BE2C (cell line): ENCODE results near the gene ARHGAP24.

Experiments
- DNase-seq: peaks from one replicate; pipeline ENCODE4 v3.0.0-alpha.2; 2020
- H3K27me3 ChIP-seq: fragments of 250-450 bp; sonication (Bioruptor Pico); 2 replicates; pipeline ENCODE4 v1.5.1; 2020; ENCODE audit warnings: mild to moderate bottlenecking
- H3K36me3 ChIP-seq: fragments of 250-450 bp; sonication (Bioruptor Pico); 2 replicates; pipeline ENCODE4 v1.5.1; 2020; ENCODE audit warnings: mild to moderate bottlenecking
- H3K4me1 ChIP-seq: fragments of 250-450 bp; sonication (Bioruptor Pico); 2 replicates; pipeline ENCODE4 v1.5.1; 2020
- H3K4me3 ChIP-seq: 2 replicates; pipeline ENCODE4 v1.5.1; 2011; ENCODE audit warnings: low read depth, low read length
- H3K9me3 ChIP-seq: fragments of 250-450 bp; sonication (Bioruptor Pico); 2 replicates; pipeline ENCODE4 v1.5.1; 2020
- TF ChIP-seq, protein P1 (sequence below): IDR thresholded peaks from 2 replicates; pipeline ENCODE4 v1.5.1; 2012; ENCODE audit warnings: mild to moderate bottlenecking, low read depth, low read length

The ARHGAP24 gene

GRCh38 chr4:85565761-85566480 is 91.0 kb downstream of the ARHGAP24 start:
- Histone ChIP-seq H3K4me1 (no peaks in the 10 kb centered on the region), H3K27me3 (no peaks in the 10 kb centered on the region), H3K4me3 (no peak overlapping the region), H3K9me3 (no peaks in the 10 kb centered on the region), H3K36me3 (no peaks in the 10 kb centered on the region)
- TF ChIP-seq, protein P1, sequence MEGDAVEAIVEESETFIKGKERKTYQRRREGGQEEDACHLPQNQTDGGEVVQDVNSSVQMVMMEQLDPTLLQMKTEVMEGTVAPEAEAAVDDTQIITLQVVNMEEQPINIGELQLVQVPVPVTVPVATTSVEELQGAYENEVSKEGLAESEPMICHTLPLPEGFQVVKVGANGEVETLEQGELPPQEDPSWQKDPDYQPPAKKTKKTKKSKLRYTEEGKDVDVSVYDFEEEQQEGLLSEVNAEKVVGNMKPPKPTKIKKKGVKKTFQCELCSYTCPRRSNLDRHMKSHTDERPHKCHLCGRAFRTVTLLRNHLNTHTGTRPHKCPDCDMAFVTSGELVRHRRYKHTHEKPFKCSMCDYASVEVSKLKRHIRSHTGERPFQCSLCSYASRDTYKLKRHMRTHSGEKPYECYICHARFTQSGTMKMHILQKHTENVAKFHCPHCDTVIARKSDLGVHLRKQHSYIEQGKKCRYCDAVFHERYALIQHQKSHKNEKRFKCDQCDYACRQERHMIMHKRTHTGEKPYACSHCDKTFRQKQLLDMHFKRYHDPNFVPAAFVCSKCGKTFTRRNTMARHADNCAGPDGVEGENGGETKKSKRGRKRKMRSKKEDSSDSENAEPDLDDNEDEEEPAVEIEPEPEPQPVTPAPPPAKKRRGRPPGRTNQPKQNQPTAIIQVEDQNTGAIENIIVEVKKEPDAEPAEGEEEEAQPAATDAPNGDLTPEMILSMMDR, result no peak
- no peak for DNase-seq

- Histone ChIP-seq H3K36me3 (no peaks in the 10 kb centered on the region), H3K4me1 (no peaks in the 10 kb centered on the region), H3K4me3 (no peak overlapping the region)
These were observed 94.9 kb downstream of the ARHGAP24 start for GRCh38 chr4:85569730-85570299.

DNA sequence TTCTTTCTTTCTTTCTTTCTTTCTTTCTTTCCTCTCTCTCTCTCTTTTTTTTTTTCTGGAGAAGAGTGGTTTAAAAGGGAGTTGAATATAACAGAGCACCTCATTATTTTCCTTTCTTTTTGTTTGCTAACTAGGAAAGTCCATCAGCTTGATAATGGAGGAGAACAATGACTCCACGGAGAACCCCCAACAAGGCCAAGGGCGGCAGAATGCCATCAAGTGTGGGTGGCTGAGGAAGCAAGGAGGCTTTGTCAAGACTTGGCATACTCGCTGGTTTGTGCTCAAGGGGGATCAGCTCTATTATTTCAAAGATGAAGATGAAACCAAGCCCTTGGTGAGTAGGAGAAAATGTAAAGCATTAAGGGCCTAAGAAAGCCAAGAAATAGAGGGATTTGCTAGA is 95.4 kb downstream of the ARHGAP24 start:
- TF ChIP-seq, protein P1, result no peak
- Histone ChIP-seq H3K9me3 (no peaks in the 10 kb centered on the region), H3K4me1 (no peaks in the 10 kb centered on the region), H3K4me3 (no peak overlapping the region), H3K27me3 (no peaks in the 10 kb centered on the region), H3K36me3 (no peaks in the 10 kb centered on the region)
- DNase-seq, result no peak

More at GRCh38 chr4:85569730-85570299, 94.9 kb downstream of the ARHGAP24 start:
- DNase-seq, result no peak
- Histone ChIP-seq H3K9me3 (no peaks in the 10 kb centered on the region), H3K27me3 (no peaks in the 10 kb centered on the region)
- TF ChIP-seq, protein P1, result no peak

GRCh38 chr4:85571008-85571407 is 96.1 kb downstream of the ARHGAP24 start:
- no peak for DNase-seq
- Histone ChIP-seq H3K36me3 (no peaks in the 10 kb centered on the region), H3K9me3 (no peaks in the 10 kb centered on the region), H3K4me3 (no peak overlapping the region), H3K27me3 (no peaks in the 10 kb centered on the region), H3K4me1 (no peaks in the 10 kb centered on the region)
- TF ChIP-seq, protein P1, result no peak

- TF ChIP-seq, protein P1, result no peak
- DNase-seq, result no peak
- Histone ChIP-seq H3K9me3 (no peaks in the 10 kb centered on the region), H3K27me3 (no peaks in the 10 kb centered on the region), H3K36me3 (no peaks in the 10 kb centered on the region), H3K4me1 (no peaks in the 10 kb centered on the region), H3K4me3 (no peak overlapping the region)
These were observed 98.3 kb downstream of the ARHGAP24 start for GRCh38 chr4:85573270-85573669.

- Histone ChIP-seq H3K9me3 (no peaks in the 10 kb centered on the region), H3K36me3 (no peaks in the 10 kb centered on the region), H3K27me3 (no peaks in the 10 kb centered on the region), H3K4me3 (no peak overlapping the region), H3K4me1 (no peaks in the 10 kb centered on the region)
- TF ChIP-seq, protein P1, result no peak
- DNase-seq, result no peak
These were observed 102.4 kb downstream of the ARHGAP24 start for GRCh38 chr4:85577307-85577706.
